Fibroblast of lung (primary cell): ENCODE data around the gene CCDC89. TPM values are rescaled to one million over a fixed set of nuclear protein-coding genes. Genes with fewer than 3 reads are reported as not detected.

Source experiments
- DNase-seq, 2 donors: peaks; one replicate each; pipeline versions ENCODE4 v3.0.0 to v3.0.0-alpha.2; 2010; ENCODE audit warnings: low read depth in 2 of 2
- H2AFZ ChIP-seq: 2 replicates; pipeline ENCODE4 v1.5.1; 2012; ENCODE audit warnings: low read length, control low read depth, inconsistent platforms
- H3K27ac ChIP-seq: 2 replicates; pipeline ENCODE4 v1.5.1; 2011; ENCODE audit warnings: low read length, control low read depth; ENCODE audit not compliant: insufficient read depth
- H3K27me3 ChIP-seq: 2 replicates; pipeline ENCODE4 v1.5.1; 2011; ENCODE audit warnings: mild to moderate bottlenecking, low read length; ENCODE audit not compliant: control insufficient read depth, insufficient read depth
- H3K36me3 ChIP-seq: 2 replicates; pipeline ENCODE4 v1.5.1; 2011; ENCODE audit warnings: low read length; ENCODE audit not compliant: control insufficient read depth, insufficient read depth
- H3K4me1 ChIP-seq: 2 replicates; pipeline ENCODE4 v1.5.1; 2011; ENCODE audit warnings: low read length; ENCODE audit not compliant: control insufficient read depth, insufficient read depth; ENCODE audit errors: extremely low read depth
- H3K4me2 ChIP-seq: 2 replicates; pipeline ENCODE4 v1.5.1; 2011; ENCODE audit warnings: low read length, control low read depth; ENCODE audit not compliant: insufficient read depth; ENCODE audit errors: extremely low read depth
- H3K4me3 ChIP-seq, 4 experiments: fragments of 200-600 bp in 1 of 4; sonication (generic) in 1 of 4; replicated peaks in 1 of 4; 2 replicates each; pipeline ENCODE4 v1.5.1; 2011 to 2016; ENCODE audit warnings: low read length in 4 of 4, low read depth in 3 of 4, mild to moderate bottlenecking in 3 of 4, control low read depth in 2 of 4, inconsistent platforms in 1 of 4, mixed read lengths in 1 of 4; ENCODE audit not compliant: insufficient read depth in 1 of 4; ENCODE audit errors: control extremely low read depth in 1 of 4
- H3K79me2 ChIP-seq: 2 replicates; pipeline ENCODE4 v1.5.1; 2012; ENCODE audit warnings: mild to moderate bottlenecking, low read length, inconsistent platforms; ENCODE audit not compliant: control insufficient read depth, insufficient read depth
- H3K9ac ChIP-seq: 2 replicates; pipeline ENCODE4 v1.5.1; 2011; ENCODE audit warnings: mild to moderate bottlenecking, low read length, control low read depth; ENCODE audit not compliant: insufficient read depth
- H3K9me3 ChIP-seq: 2 replicates; pipeline ENCODE4 v1.5.1; 2012; ENCODE audit warnings: low read depth, low read length; ENCODE audit not compliant: control insufficient read depth, insufficient read depth
- H4K20me1 ChIP-seq: 2 replicates; pipeline ENCODE4 v1.5.1; 2011; ENCODE audit warnings: low read length; ENCODE audit not compliant: control insufficient read depth, insufficient read depth; ENCODE audit errors: extremely low read depth
- EZH2 ChIP-seq: IDR thresholded peaks from 2 replicates; pipeline ENCODE4 v1.5.1; 2012; ENCODE audit warnings: low read length, control low read depth, mild to moderate bottlenecking; ENCODE audit errors: missing control alignments
- polyA plus RNA-seq, 2 donors: library from polyadenylated mRNA; depleted of rRNA in 1 of 2; stranded (reverse) in 1 of 2; unstranded in 1 of 2; fragments of >200 nt; gene quantifications; 2 replicates each; pipeline ENCODE4 v1.2.1, GENCODE V29; 2011 to 2012; ENCODE audit warnings: missing spikeins in 1 of 2
- total RNA-seq: library from RNA; depleted of rRNA; stranded (reverse); fragments of >200 nt; gene quantifications from 2 replicates; pipeline ENCODE4 v1.2.1, GENCODE V29; 2014
- TF ChIP-seq, protein P1 (sequence below), 2 donors: IDR thresholded peaks in 1 of 2; conservative IDR thresholded peaks in 1 of 2; 1 replicate in 1 of 2; 2 replicates in 1 of 2; pipeline ENCODE4 v1.5.1; 2011 to 2012; ENCODE audit warnings: low read length in 2 of 2, control low read depth in 1 of 2, inconsistent platforms in 1 of 2, low read depth in 1 of 2, mild to moderate bottlenecking in 1 of 2

The CCDC89 gene
- total and polyA plus RNA-seq, 2 donors (not counting 1 experiment from before 2014, with no cell fraction given), result 2.3 to 4.1 TPM

GRCh38 chr11:85651118-85651517, 34.9 kb downstream of the CCDC89 start:
- no peak overlapping the region for H2AFZ ChIP-seq
- no peaks in the 10 kb centered on the region for H3K27me3 ChIP-seq
- peaks cover 4% of the 10 kb centered on the region for H3K4me1 ChIP-seq
- H3K4me2 ChIP-seq, result no peak overlapping the region
- DNase-seq, result no peak
- H4K20me1 ChIP-seq, result no peaks in the 10 kb centered on the region
- H3K27ac ChIP-seq, result no peak overlapping the region
- H3K79me2 ChIP-seq, result peaks cover 16% of the 10 kb centered on the region
- no peak for TF ChIP-seq EZH2
- TF ChIP-seq, protein P1, sequence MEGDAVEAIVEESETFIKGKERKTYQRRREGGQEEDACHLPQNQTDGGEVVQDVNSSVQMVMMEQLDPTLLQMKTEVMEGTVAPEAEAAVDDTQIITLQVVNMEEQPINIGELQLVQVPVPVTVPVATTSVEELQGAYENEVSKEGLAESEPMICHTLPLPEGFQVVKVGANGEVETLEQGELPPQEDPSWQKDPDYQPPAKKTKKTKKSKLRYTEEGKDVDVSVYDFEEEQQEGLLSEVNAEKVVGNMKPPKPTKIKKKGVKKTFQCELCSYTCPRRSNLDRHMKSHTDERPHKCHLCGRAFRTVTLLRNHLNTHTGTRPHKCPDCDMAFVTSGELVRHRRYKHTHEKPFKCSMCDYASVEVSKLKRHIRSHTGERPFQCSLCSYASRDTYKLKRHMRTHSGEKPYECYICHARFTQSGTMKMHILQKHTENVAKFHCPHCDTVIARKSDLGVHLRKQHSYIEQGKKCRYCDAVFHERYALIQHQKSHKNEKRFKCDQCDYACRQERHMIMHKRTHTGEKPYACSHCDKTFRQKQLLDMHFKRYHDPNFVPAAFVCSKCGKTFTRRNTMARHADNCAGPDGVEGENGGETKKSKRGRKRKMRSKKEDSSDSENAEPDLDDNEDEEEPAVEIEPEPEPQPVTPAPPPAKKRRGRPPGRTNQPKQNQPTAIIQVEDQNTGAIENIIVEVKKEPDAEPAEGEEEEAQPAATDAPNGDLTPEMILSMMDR (conservative IDR thresholded peaks at IDR 0.05 in 1 of 2, IDR thresholded peaks at IDR 0.05 in 1 of 2; ENCODE audit: low read depth in 1 of 2, low read length in 2 of 2), result no peak
- no peaks in the 10 kb centered on the region for H3K9me3 ChIP-seq
- H3K4me3 ChIP-seq, result no peak overlapping the region
- no peak overlapping the region for H3K9ac ChIP-seq
- no peaks in the 10 kb centered on the region for H3K36me3 ChIP-seq

- H3K9ac ChIP-seq, result peak within 1 kb of the TSS; percentile 78
- no peaks in the 10 kb centered on the region for H3K36me3 ChIP-seq
- H3K4me3 ChIP-seq, result peak within 1 kb of the TSS; percentile 61 to 96 (median 84)
- no peaks in the 10 kb centered on the region for H4K20me1 ChIP-seq
- peaks cover 4% of the 10 kb centered on the region for H3K4me1 ChIP-seq
- TF ChIP-seq, protein P1 (conservative IDR thresholded peaks at IDR 0.05 in 1 of 2, IDR thresholded peaks at IDR 0.05 in 1 of 2; ENCODE audit: low read depth in 1 of 2, low read length in 2 of 2), result no peak
- no peak for TF ChIP-seq EZH2
- DNase-seq, result peak; percentile 78 to 85
- H3K27ac ChIP-seq, result peak within 1 kb of the TSS; percentile 84
- peak within 1 kb of the TSS; percentile 98 for H2AFZ ChIP-seq
- H3K4me2 ChIP-seq, result peak within 1 kb of the TSS; percentile 92
- peaks cover 15% of the 10 kb centered on the region for H3K79me2 ChIP-seq
- H3K9me3 ChIP-seq, result no peaks in the 10 kb centered on the region
- no peaks in the 10 kb centered on the region for H3K27me3 ChIP-seq
These were observed 38.2 kb downstream of the CCDC89 start, which contains the start of gene TMEM126A for GRCh38 chr11:85647604-85648299. TMEM126A (plus strand) TSS chr11:85647967; CDS start chr11:85650256, 2,289 bp downstream.

GRCh38 chr11:85647078-85647477, 38.9 kb downstream of the CCDC89 start:
- no peak for DNase-seq
- peak overlapping the region; percentile 84 for H3K27ac ChIP-seq

More at GRCh38 chr11:85647078-85647477, 38.9 kb downstream of the CCDC89 start:
- Histone ChIP-seq H3K4me2 (peak overlapping the region; percentile 92), H3K27me3 (no peaks in the 10 kb centered on the region), H3K9me3 (no peaks in the 10 kb centered on the region), H3K4me1 (peaks cover 4% of the 10 kb centered on the region), H3K79me2 (peaks cover 15% of the 10 kb centered on the region), H3K9ac (no peak overlapping the region), H3K36me3 (no peaks in the 10 kb centered on the region), H2AFZ (peak overlapping the region; percentile 98), H4K20me1 (no peaks in the 10 kb centered on the region), H3K4me3 (peak overlapping the region; percentile 61 to 96 (median 84))
- TF ChIP-seq EZH2, result no peak
- TF ChIP-seq, protein P1 (conservative IDR thresholded peaks at IDR 0.05 in 1 of 2, IDR thresholded peaks at IDR 0.05 in 1 of 2; ENCODE audit: low read depth in 1 of 2, low read length in 2 of 2), result no peak
